Activated T-helper 1 cell treated with anti-CD3 and anti-CD28 coated beads, Interleukin-12 subunit alpha, Interleukin-12 subunit beta, Interleukin-2, Interleukin-4 antibody, amounts not matched to agents 30 ng/mL and 10 ng/mL and 1 ng/mL, durations not matched to agents 14 hours and 24 hours and 36 hours (primary cell): ENCODE results near the gene MCM5. TPM values are rescaled to one million over a fixed set of nuclear protein-coding genes. Genes with fewer than 3 reads are reported as not detected.
"Not testable (repeated sequence)": the region's sequence is repeated elsewhere in the genome, so short reads cannot be mapped to it uniquely, and the experiment has no call there.

Experiments used
- DNase-seq: peaks from one replicate; pipeline ENCODE4 v3.0.0; 2021; ENCODE audit warnings: low spot score
- H3K27ac Mint-ChIP-seq: one replicate; pipeline ENCODE4 v1.8.0; 2021; ENCODE audit warnings: mild to moderate bottlenecking, mixed read lengths
- H3K27me3 Mint-ChIP-seq: one replicate; pipeline ENCODE4 v1.8.0; 2022; ENCODE audit warnings: mild to moderate bottlenecking, moderate library complexity, mixed read lengths; ENCODE audit not compliant: insufficient read depth
- H3K36me3 Mint-ChIP-seq: one replicate; pipeline ENCODE4 v1.8.0; 2021; ENCODE audit warnings: low read depth, mixed read lengths
- H3K4me1 Mint-ChIP-seq: one replicate; pipeline ENCODE4 v1.8.0; 2021; ENCODE audit warnings: low read depth, mixed read lengths
- H3K4me3 Mint-ChIP-seq: one replicate; pipeline ENCODE4 v1.8.0; 2021; ENCODE audit warnings: mild to moderate bottlenecking, moderate library complexity, mixed read lengths
- H3K9me3 Mint-ChIP-seq: one replicate; pipeline ENCODE4 v1.8.0; 2021; ENCODE audit warnings: mixed read lengths
- intact Hi-C: fragments of 100-400 bp; cut with micrococcal nuclease; formaldehyde crosslinking; loops from one replicate; pipeline ENCODE4 v1.15.1; 2024
- total RNA-seq: library from RNA; stranded (reverse); gene quantifications from 2 replicates; pipeline ENCODE4 v1.2.3, GENCODE V29; 2022

The MCM5 gene
- total RNA-seq, 1 donor from 2014 or later = 307 TPM

DNA sequence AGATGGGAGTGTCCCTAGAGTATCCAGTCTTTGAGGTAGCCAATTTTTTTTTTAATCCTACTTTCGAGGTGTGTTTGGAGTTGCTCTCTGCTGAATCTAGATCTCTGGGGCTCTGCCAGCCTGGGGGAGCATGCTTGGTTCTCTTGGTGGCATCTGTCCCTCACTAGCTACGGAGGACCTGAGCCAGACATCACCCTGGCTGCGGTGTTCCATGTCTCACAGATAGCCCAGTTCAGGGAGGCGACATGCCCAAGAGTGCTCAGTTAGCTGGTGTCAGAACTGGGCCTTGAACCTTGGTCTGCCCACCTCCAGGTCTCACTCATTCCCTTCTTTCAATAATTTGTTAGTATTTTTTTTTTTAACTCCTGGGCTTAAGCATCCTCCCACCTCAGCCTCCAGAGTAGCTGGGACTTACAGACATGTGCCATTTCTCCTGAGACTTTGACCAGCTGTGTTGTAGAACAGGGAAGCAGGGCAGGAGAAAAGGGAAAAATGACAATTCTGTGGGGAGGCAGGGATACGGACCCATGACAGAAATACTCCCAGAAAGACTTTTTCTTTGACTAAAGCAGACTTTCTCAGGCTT lies 18.4 kb upstream of the MCM5 start:
- no peak overlapping the region for H3K27ac Mint-ChIP-seq
- peaks cover 28% of the 10 kb centered on the region for H3K27me3 Mint-ChIP-seq
- no peaks in the 10 kb centered on the region for H3K9me3 Mint-ChIP-seq
- no peak for DNase-seq
- H3K36me3 Mint-ChIP-seq = peaks cover 1% of the 10 kb centered on the region
- peak overlapping the region; percentile 45 for H3K4me3 Mint-ChIP-seq
- intact Hi-C loops = loop anchor here (2.0 kb wide), 2 partner anchors 19 to 31 kb away; partner anchors contain the start of gene MCM5
- peaks cover 21% of the 10 kb centered on the region for H3K4me1 Mint-ChIP-seq

DNA sequence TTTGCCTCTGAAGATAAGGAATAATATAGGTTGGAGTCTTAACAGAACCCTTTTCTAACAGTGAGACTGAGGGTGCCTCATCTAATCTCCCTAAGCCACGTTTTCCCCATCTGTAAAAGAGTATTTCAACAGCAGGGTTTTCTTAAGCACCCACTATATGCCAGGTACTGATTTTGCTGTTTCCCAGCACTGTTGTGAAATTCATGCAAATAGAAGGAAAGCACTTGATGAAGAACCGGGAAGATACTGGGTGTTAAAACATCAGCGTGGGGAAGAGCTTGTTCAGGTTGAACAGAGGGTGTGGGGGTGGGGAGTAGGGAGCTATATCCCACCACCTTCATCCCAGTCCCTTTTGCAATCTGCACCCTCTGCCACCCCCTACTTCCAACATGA lies 16.3 kb upstream of the MCM5 start:
- DNase-seq = no peak
- Mint-ChIP-seq H3K36me3 (no peaks in the 10 kb centered on the region), H3K27ac (no peak overlapping the region), H3K4me1 (peaks cover 8% of the 10 kb centered on the region), H3K27me3 (peaks cover 28% of the 10 kb centered on the region), H3K4me3 (no peak overlapping the region), H3K9me3 (no peaks in the 10 kb centered on the region)
- intact Hi-C loops = no loop called here

DNA sequence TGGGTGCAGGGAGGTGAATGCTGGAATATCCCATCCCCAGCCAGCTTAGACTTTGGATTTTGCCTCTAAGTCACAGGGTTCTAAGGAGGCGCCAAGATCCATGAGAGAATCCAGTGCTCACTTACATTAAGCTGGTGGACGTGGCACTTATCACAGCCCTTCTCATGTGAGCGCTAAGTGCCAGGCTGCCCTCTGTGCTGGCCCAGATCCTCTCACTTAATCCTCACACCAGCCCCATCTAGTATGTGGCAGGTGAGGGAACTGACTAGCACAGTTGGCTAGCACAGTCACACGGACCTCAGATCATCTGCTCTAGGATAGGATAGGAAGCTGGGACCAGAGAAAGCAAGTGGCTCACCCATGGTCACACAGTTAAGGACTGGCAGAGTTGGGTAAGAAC lies 15.4 kb upstream of the MCM5 start:
- peaks cover 28% of the 10 kb centered on the region for H3K27me3 Mint-ChIP-seq
- intact Hi-C loops = no loop called here
- no peaks in the 10 kb centered on the region for H3K9me3 Mint-ChIP-seq
- peaks cover 8% of the 10 kb centered on the region for H3K4me1 Mint-ChIP-seq
- DNase-seq = no peak
- no peak overlapping the region for H3K4me3 Mint-ChIP-seq
- H3K36me3 Mint-ChIP-seq = no peaks in the 10 kb centered on the region
- H3K27ac Mint-ChIP-seq = no peak overlapping the region

DNA sequence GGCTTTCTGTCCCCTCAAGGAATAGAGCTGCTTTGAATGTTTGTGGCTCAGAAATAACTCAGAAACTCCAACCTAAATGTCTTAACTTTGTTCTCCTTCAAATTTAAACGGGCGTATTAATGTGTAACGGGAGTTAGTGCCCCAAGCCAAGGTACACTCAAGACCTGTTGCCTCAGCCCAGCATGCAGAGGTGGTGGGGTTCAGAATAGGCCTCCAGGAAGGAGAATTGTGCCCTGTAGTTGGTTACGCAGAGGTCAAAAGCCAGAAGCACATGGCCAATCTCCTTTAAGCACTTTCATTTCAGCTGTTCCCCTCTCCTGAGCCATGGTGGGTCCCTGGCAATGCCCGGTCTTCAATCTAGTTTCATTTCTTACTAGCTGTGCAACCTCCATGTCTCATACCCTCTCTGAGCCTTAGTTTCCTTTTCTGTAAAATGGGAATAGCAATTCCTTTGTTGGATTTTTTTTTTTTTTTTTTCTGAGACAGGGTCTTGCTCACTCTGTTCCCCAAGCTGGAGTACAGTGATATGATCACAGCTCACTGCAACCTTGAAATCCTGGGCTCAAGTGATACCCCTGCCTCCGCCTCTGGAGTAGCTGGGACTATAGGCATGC lies 14.9 kb upstream of the MCM5 start:
- intact Hi-C loops = no loop called here
- Mint-ChIP-seq H3K4me3 (no peak overlapping the region), H3K27me3 (peaks cover 28% of the 10 kb centered on the region), H3K27ac (no peak overlapping the region), H3K4me1 (peaks cover 8% of the 10 kb centered on the region), H3K36me3 (no peaks in the 10 kb centered on the region), H3K9me3 (no peaks in the 10 kb centered on the region)
- no peak for DNase-seq

DNA sequence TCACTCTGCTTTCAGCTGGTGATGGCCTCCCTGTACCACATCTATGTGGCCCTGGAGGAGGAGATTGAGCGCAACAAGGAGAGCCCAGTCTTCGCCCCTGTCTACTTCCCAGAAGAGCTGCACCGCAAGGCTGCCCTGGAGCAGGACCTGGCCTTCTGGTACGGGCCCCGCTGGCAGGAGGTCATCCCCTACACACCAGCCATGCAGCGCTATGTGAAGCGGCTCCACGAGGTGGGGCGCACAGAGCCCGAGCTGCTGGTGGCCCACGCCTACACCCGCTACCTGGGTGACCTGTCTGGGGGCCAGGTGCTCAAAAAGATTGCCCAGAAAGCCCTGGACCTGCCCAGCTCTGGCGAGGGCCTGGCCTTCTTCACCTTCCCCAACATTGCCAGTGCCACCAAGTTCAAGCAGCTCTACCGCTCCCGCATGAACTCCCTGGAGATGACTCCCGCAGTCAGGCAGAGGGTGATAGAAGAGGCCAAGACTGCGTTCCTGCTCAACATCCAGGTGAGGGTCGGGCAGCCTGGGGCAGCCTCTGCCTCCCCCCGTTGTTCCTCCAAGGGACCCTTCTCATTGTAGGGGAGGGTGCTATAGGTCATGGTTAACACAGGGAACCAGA lies 13.2 kb upstream of the MCM5 start:
- intact Hi-C loops = no loop called here
- Mint-ChIP-seq H3K9me3 (no peaks in the 10 kb centered on the region), H3K4me1 (peaks cover 2% of the 10 kb centered on the region), H3K27me3 (peaks cover 19% of the 10 kb centered on the region), H3K36me3 (no peaks in the 10 kb centered on the region), H3K4me3 (no peak overlapping the region), H3K27ac (no peak overlapping the region)
- no peak for DNase-seq

DNA sequence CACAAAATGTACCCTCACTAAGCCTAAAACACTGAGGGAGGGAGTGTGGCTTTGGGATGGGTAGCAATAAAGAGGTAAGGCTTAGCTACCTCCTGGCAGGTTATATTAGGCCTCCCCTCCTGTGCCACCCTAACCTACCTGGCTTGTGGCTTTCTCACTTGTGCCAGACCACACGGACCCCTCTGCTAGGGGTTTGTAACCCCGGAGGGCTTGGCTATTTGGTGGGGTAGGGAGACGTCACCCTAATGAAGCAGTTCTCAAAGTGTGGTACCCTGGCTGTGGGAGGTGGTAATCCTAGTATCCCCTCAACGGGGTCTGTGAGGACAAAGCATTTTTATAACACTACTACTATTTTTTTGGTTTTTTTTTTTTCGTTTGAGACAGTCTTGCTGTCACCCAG lies 9.0 kb upstream of the MCM5 start:
- no peak for DNase-seq
- Mint-ChIP-seq H3K4me3 (no peak overlapping the region), H3K27ac (no peak overlapping the region), H3K27me3 (no peaks in the 10 kb centered on the region), H3K36me3 (no peaks in the 10 kb centered on the region), H3K4me1 (peaks cover 4% of the 10 kb centered on the region), H3K9me3 (no peaks in the 10 kb centered on the region)
- intact Hi-C loops = no loop called here

DNA sequence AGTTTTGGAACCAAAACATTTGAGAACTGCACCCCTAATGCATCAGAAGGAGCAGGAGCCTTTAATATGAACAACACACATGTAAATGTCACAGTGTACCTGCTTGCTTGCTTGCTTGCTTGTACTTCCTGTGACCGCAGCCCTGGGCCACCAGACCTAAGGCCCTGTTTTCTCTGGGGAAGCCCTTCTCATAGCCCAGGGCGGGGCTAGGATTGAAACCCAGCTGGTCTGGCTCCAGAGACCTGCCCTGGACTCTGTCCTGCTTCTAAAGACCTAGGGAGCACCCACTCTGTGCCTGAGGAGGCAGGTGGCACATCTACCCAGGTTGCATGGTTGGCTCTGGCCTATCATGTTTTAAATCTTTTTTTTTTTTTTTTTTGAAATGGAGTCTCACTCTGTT lies 7.6 kb upstream of the MCM5 start:
- Mint-ChIP-seq H3K27me3 (no peaks in the 10 kb centered on the region), H3K4me3 (no peak overlapping the region), H3K9me3 (no peaks in the 10 kb centered on the region), H3K27ac (no peak overlapping the region), H3K4me1 (peaks cover 4% of the 10 kb centered on the region), H3K36me3 (no peaks in the 10 kb centered on the region)
- intact Hi-C loops = no loop called here
- no peak for DNase-seq

DNA sequence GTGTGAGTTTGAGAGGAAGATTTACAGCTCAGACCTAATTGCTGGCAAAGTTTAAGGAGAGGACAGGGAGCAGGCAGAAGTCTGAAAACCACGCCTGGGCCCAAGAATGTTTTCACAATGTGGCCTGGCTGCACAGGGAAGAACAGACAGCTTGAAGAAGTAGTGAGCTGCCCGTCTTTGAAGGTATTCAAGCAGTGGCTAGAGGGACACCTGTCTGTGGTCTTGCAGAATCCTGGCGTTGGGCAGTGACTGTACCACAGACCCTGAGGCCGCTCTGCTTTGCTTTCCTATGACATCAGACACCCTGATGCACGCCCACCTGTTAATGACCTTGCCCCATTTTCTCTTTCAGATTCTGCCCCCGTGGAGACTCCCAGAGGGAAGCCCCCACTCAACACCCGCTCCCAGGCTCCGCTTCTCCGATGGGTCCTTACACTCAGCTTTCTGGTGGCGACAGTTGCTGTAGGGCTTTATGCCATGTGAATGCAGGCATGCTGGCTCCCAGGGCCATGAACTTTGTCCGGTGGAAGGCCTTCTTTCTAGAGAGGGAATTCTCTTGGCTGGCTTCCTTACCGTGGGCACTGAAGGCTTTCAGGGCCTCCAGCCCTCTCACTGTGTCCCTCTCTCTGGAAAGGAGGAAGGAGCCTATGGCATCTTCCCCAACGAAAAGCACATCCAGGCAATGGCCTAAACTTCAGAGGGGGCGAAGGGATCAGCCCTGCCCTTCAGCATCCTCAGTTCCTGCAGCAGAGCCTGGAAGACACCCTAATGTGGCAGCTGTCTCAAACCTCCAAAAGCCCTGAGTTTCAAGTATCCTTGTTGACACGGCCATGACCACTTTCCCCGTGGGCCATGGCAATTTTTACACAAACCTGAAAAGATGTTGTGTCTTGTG lies 6.6 kb upstream of the MCM5 start:
- Mint-ChIP-seq H3K27ac (no peak overlapping the region), H3K9me3 (no peaks in the 10 kb centered on the region), H3K4me3 (no peak overlapping the region), H3K27me3 (no peaks in the 10 kb centered on the region), H3K36me3 (no peaks in the 10 kb centered on the region), H3K4me1 (peaks cover 4% of the 10 kb centered on the region)
- intact Hi-C loops = no loop called here
- DNase-seq = no peak

DNA sequence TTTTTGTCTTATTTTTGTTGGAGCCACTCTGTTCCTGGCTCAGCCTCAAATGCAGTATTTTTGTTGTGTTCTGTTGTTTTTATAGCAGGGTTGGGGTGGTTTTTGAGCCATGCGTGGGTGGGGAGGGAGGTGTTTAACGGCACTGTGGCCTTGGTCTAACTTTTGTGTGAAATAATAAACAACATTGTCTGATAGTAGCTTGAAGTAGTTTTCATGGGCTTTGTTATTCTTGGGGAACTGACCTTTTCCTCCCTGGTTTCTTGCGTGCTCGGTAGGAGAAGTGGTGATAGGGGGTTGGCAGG lies 6.0 kb upstream of the MCM5 start:
- intact Hi-C loops = no loop called here
- no peak overlapping the region for H3K4me3 Mint-ChIP-seq
- peaks cover 4% of the 10 kb centered on the region for H3K4me1 Mint-ChIP-seq
- DNase-seq = no peak
- no peaks in the 10 kb centered on the region for H3K27me3 Mint-ChIP-seq
- H3K9me3 Mint-ChIP-seq = no peaks in the 10 kb centered on the region
- no peaks in the 10 kb centered on the region for H3K36me3 Mint-ChIP-seq
- H3K27ac Mint-ChIP-seq = no peak overlapping the region

DNA sequence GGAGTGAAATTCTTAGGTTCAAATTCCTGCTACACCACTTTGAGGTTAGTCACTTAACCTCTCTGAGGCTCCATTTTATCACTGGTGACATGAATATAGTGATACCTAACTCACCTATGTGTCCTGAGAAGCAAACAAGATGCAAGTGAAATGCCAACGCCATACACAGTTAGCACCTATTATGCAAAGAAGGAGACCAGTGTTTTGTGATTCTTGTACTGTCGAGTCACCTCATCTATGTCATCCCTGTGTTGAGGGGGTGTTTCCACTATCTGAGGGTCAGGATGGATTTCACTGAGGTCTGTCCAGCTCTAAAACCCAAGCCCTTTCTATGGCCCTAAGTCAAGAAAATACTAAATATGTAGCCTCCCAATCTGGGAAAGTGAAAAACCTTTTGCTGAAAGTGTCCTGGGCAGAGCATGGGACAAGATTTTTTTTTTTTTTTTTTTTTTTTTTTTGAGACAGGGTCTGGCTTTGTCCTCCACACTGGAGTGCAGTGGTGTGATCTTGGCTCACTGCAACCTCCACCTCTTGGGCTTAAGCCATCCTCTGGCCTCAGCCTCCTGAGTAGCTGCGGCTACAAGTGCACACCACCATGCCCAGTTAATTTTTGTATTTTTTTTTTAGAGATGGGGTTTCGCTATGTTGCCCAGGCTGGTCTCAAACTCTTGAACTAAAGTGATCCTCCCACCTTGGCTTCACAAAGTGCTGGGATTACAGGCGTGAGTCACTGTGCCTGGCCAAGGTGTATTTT lies 5.0 kb upstream of the MCM5 start:
- H3K27ac Mint-ChIP-seq = no peak overlapping the region
- intact Hi-C loops = no loop called here
- H3K36me3 Mint-ChIP-seq = peaks cover 5% of the 10 kb centered on the region
- DNase-seq = no peak
- H3K27me3 Mint-ChIP-seq = no peaks in the 10 kb centered on the region
- peaks cover 8% of the 10 kb centered on the region for H3K4me1 Mint-ChIP-seq
- H3K4me3 Mint-ChIP-seq = no peak overlapping the region
- no peaks in the 10 kb centered on the region for H3K9me3 Mint-ChIP-seq

DNA sequence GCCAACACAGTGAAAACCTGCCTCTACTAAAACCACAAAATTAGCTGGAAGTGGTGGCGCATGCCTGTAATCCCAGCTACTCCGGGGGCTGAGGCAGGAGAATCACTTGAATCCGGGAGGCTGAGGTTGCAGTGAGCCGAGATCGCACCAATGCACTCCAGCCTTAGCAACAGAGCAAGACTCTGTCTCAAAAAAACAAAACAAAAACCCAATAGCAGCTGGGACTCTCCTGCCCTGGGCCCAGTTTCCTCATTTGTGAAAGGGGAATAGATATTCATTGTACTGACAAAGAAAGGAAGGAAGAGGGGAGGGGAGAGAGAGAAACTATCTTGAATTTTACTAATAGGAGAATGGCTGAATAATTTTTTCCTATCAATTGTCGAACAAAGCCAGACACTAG lies 3.3 kb upstream of the MCM5 start:
- intact Hi-C loops, H3K27me3 Mint-ChIP-seq, H3K9me3 Mint-ChIP-seq, H3K4me3 Mint-ChIP-seq, DNase-seq, H3K27ac Mint-ChIP-seq: not testable (repeated sequence)
- Mint-ChIP-seq H3K4me1 (peaks cover 17% of the 10 kb centered on the region), H3K36me3 (peaks cover 16% of the 10 kb centered on the region)

DNA sequence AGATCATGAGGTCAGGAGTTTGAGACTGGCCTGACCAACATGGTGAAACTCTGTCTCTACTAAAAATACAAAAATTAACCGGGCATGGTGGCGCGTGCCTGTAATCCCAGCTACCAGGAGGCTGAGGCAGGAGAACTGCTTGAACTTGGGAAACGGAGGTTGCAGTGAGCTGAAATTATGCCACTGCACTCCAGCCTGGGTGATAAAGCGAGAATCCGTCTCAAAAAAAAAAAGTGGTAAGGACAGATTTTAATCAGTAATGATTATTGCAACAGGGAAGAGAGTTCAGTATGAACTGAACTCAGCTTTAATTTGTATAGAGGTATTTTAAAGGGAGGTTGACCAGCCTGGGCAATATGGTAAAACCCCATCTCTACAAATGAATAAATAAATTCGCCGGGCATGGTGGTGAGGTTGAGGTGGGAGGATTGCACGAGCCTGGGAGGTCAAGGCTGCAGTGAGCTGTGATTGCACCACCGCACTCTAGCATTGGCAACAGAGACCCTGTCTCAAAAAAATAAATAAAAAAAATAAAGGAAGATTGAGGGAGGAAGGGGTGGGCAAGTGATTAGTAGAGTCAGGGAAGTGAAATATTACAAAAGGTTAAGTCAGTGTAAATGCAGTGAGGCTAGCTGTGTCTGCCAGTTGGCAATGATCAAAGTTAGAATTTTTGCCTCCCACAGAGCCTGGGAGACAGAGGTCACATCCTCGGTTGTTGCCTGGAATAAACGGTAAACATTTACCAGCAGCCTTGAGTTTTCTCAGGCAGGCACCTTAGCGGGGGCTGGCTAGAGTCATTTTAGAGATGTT lies 2.6 kb upstream of the MCM5 start:
- Mint-ChIP-seq H3K4me1 (peaks cover 19% of the 10 kb centered on the region), H3K27ac (no peak overlapping the region), H3K9me3 (no peaks in the 10 kb centered on the region), H3K36me3 (peaks cover 16% of the 10 kb centered on the region), H3K27me3 (no peaks in the 10 kb centered on the region), H3K4me3 (peak overlapping the region; percentile 55)
- DNase-seq = no peak
- intact Hi-C loops = no loop called here
